Measurements from ENCODE around the gene MBOAT7. TPM values are rescaled to one million over a fixed set of nuclear protein-coding genes. Genes with fewer than 3 reads are reported as not detected.

Gene MBOAT7
- total RNA-seq, 2 experiments from 2014 or later: 74.9 to 96.1 TPM

DNA sequence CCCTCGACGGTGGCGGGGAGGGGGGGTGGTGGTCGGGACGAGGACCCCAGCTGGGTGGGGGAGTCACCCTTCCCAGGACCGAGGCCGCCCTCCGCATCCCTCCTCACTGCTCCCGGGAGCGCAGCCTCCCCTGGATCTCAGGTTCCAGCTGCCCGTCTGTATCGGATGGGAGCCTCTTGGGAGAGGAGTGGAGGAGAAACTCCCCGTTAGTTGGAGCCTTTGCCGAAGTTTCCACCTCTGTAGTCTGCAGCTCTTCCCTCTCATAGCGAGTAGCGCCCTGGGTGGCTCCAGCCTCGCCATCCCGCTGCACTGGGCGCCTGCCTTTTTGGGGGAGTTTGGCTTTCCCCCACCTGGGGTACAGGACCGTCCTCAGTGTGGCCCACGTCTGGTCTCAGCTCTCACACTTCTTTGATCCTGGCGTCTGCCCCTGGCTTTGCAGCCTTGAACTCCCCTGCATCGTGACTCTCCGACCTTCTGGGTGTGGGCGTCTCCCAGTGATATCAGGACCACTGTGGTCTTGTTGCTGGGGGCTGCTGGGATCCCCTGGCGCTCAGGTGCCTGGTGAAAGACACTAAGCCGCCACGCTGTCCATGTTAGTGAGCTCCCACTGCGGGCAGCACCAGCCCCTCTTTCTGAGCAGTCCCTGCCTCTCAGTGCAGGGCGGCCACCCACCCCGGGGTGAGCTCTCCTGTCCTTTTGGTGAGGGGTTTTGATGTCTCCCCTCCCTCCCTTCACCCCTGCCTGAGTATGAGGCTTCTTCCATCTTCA lies 50.7 kb downstream of the MBOAT7 start:
- peaks cover 46% of the 10 kb centered on the region for H3K4me1 Mint-ChIP-seq
- intact Hi-C loops (cut with DNase I, micrococcal nuclease): no loop called here
- H3K4me3 Mint-ChIP-seq: peak overlapping the region; percentile 83
- ChIA-PET CTCF (interaction anchor here (1.0 to 1.1 kb wide), 2 partner anchors 20 to 51 kb away, joined by 3 read pairs; partner anchors contain the start of gene MBOAT7), POLR2A (interaction anchor here (0.6 to 3.0 kb wide), 4 partner anchors 22 to 240 kb away, joined by 3 to 35 read pairs (median 3); partner anchors contain the start of genes MBOAT7 and TSEN34)
- no peaks in the 10 kb centered on the region for H3K9me3 Mint-ChIP-seq (ENCODE audit: low read depth)
- H3K27me3 Mint-ChIP-seq: no peaks in the 10 kb centered on the region
- ATAC-seq (no peak), DNase-seq (peak; percentile 52)
- peak overlapping the region; percentile 91 for H3K27ac Mint-ChIP-seq
- peaks cover 23% of the 10 kb centered on the region for H3K36me3 Mint-ChIP-seq (ENCODE audit: low read depth)

DNA sequence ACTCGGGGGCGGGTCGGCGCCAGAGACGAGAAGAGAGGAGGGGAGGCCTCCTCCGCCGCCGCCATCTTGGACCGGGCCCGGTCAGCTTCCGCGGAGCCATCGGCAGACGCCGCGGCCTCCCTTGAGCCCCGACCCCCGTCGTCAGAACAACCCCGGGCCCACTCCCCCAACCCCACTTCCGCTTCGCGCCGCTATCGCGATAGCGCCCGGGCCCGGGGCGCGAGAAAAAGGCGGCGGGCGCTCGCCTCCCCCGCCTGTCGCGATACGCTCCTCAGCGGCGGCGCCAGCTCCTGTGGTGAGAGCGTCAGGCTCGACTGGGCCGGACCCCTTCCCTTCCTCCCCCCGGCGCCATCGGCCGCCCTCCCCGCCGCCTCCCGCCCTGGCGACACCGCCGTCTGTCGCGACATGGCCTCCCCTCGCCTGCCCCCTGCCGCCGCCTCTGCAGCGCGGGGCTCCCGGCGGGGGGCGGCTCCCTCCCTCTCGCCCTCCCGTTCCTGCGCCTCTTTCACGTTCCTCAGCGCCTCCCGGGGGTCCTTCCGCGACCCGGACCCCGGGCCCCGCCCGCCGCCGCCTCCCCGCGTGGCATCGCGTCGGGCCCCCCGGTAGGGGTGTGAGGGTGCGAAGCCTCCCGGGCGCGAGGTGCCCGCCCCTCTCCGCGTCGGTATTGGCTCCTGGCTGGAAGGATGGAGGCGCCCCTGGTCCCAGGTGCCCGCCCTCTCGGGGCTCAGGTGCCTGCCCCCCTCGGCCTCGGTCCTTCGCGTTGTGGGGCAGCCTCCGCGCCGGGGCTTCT lies 51.5 kb downstream of the MBOAT7 start, which contains the start of gene CNOT3:
Gene CNOT3, plus strand, starts transcription at position 64 of the 790 bp plus-strand sequence. CDS start 5,217 bp downstream, outside the sequence.
- H3K27ac Mint-ChIP-seq: peak within 1 kb of the TSS; percentile 91
- no peaks in the 10 kb centered on the region for H3K9me3 Mint-ChIP-seq (ENCODE audit: low read depth)
- CTCF ChIA-PET: interaction anchor here (1.0 to 1.8 kb wide), 9 partner anchors 14 to 128 kb away, joined by 3 to 15 read pairs (median 4); partner anchors contain the start of genes LENG1, MBOAT7, PRPF31 and TFPT
- POLR2A ChIA-PET: interaction anchor here (0.6 to 3.0 kb wide), 9 partner anchors 12 to 270 kb away, joined by 3 to 35 read pairs (median 5); partner anchors contain the start of genes LENG1, MBOAT7, MYADM and PRPF31
- DNase-seq (peak; percentile 50), ATAC-seq (no peak)
- H3K4me3 Mint-ChIP-seq: peak within 1 kb of the TSS; percentile 83
- intact Hi-C loops (cut with DNase I, micrococcal nuclease): loop anchor here (1.0 to 2.0 kb wide), 14 partner anchors 21 to 1467 kb away; partner anchors contain the start of genes LENG1 (in 2 of the 2), LENG8 (in 2 of the 2), NDUFA3 (in 2 of the 2) and PRPF31 (in 2 of the 2)
- H3K4me1 Mint-ChIP-seq: peaks cover 46% of the 10 kb centered on the region
- no peaks in the 10 kb centered on the region for H3K27me3 Mint-ChIP-seq
- peaks cover 16% of the 10 kb centered on the region for H3K36me3 Mint-ChIP-seq (ENCODE audit: low read depth)

GRCh38 chr19:54136864-54137698 lies 52.3 kb downstream of the MBOAT7 start:
- peak; percentile 86 for ATAC-seq
- Mint-ChIP-seq H3K4me1 (peaks cover 42% of the 10 kb centered on the region), H3K4me3 (peak overlapping the region; percentile 83), H3K36me3 (ENCODE audit: low read depth) (peaks cover 9% of the 10 kb centered on the region), H3K27me3 (no peaks in the 10 kb centered on the region), H3K27ac (peak overlapping the region; percentile 85), H3K9me3 (ENCODE audit: low read depth) (no peaks in the 10 kb centered on the region)
- peak; percentile 99 for DNase-seq
- CTCF ChIA-PET: interaction anchor here (0.6 to 1.8 kb wide), 12 partner anchors 15 to 1204 kb away, joined by 3 to 15 read pairs (median 4); partner anchors contain the start of genes LENG1, MBOAT7, PRPF31 and TFPT
- POLR2A ChIA-PET: interaction anchor here (0.5 to 3.0 kb wide), 13 partner anchors 13 to 1661 kb away, joined by 3 to 35 read pairs (median 5); partner anchors contain the start of genes LENG1, LENG9, MBOAT7 and MYADM
- intact Hi-C loops (cut with DNase I, micrococcal nuclease): loop anchor here (1.0 to 2.0 kb wide), 14 partner anchors 22 to 1468 kb away; partner anchors contain the start of genes LENG1 (in 2 of the 2), LENG8 (in 2 of the 2), NDUFA3 (in 2 of the 2) and PRPF31 (in 2 of the 2)

GRCh38 chr19:54136086-54136863 lies 53.1 kb downstream of the MBOAT7 start:
- Mint-ChIP-seq H3K36me3 (ENCODE audit: low read depth) (peaks cover 9% of the 10 kb centered on the region), H3K4me3 (peak overlapping the region; percentile 83), H3K4me1 (peaks cover 38% of the 10 kb centered on the region), H3K27ac (peak overlapping the region; percentile 71), H3K9me3 (ENCODE audit: low read depth) (no peaks in the 10 kb centered on the region), H3K27me3 (no peaks in the 10 kb centered on the region)
- DNase-seq (no peak), ATAC-seq (no peak)
- intact Hi-C loops (cut with DNase I, micrococcal nuclease): loop anchor here in 1 of 2 experiments (2.0 kb wide), 2 partner anchors 65 to 267 kb away; partner anchors contain the start of gene RPS9
- ChIA-PET POLR2A (interaction anchor here (0.6 to 3.0 kb wide), 8 partner anchors 13 to 1662 kb away, joined by 3 to 35 read pairs (median 5); partner anchors contain the start of genes LENG1, LENG9, MBOAT7 and MYADM), CTCF (interaction anchor here (0.6 to 1.8 kb wide), 13 partner anchors 16 to 1205 kb away, joined by 3 to 15 read pairs (median 3); partner anchors contain the start of genes LENG1, MBOAT7, PRPF31 and TFPT)

DNA sequence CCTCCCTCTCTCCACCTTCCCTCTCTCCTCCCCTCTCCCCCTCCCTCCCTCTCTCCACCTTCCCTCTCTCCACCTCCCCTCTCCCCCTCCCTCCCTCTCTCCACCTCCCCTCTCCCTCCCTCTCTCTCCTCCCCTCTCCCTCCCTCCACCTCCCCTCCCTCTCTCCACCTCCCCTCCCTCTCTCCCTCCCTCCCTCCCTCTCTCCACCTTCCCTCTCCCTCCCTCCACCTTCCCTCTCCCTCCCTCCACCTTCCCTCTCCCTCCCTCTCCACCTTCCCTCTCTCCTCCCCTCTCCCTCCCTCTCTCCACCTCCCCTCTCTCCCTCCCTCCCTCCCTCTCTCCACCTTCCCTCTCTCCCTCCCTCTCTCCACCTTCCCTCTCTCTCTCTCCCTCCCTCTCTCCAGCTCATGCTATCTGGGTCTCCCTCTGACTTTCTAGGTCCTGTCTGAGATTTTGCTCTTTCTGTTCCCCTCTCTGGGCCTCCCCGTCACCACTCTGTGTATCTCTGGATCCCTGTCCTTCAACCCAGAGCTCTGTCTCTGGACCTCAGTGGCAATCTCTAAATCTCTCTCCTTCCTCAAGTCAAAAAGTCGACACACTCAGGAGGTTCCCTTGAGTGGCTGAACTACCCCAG lies 55.3 kb downstream of the MBOAT7 start:
- no peak for DNase-seq
- ChIA-PET CTCF (interaction anchor here (0.6 kb wide), 1 partner anchor 10 kb away, joined by 3 read pairs; no protein-coding TSS in a partner anchor), POLR2A (no interaction called here)
- H3K4me3 Mint-ChIP-seq: no peak overlapping the region
- H3K9me3 Mint-ChIP-seq (ENCODE audit: low read depth): no peaks in the 10 kb centered on the region
- ATAC-seq: no peak
- peaks cover 21% of the 10 kb centered on the region for H3K4me1 Mint-ChIP-seq
- intact Hi-C loops (cut with DNase I, micrococcal nuclease): no loop called here
- H3K27ac Mint-ChIP-seq: no peak overlapping the region
- peaks cover 5% of the 10 kb centered on the region for H3K36me3 Mint-ChIP-seq (ENCODE audit: low read depth)
- H3K27me3 Mint-ChIP-seq: no peaks in the 10 kb centered on the region

DNA sequence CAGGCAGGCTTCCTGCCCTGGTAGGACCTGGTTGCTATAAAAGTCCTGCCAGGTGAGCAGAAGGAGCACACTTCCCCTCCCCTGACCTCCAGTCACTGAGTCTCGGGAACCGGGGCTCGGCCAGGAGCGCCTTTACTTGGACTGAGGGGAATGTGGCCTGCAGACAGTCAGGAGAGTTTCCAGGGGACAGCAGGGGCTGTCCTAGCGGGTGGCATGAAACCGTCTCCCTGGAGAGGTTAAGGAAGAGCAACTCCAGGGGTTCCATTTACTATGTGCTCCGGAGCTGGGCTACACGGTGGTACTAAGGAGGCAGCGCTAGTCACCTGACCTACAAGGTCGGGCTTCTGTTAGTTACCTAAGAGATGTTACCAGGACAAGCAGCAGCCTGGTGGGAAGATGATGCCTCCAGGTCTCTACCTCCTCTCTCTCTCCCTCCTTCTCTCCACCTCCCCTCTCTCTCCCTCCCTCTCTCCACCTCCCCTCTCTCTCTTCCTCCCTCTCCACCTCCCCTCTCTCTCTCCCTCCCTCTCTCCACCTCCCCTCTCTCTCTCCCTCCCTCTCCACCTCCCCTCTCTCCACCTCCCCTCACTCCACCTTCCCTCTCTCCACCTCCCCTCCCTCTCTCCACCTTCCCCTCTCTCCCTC lies 55.9 kb downstream of the MBOAT7 start:
- DNase-seq: no peak
- H3K27ac Mint-ChIP-seq: no peak overlapping the region
- H3K4me1 Mint-ChIP-seq: peaks cover 16% of the 10 kb centered on the region
- ATAC-seq: no peak
- CTCF ChIA-PET: no interaction called here
- no peak overlapping the region for H3K4me3 Mint-ChIP-seq
- H3K9me3 Mint-ChIP-seq (ENCODE audit: low read depth): no peaks in the 10 kb centered on the region
- H3K27me3 Mint-ChIP-seq: no peaks in the 10 kb centered on the region
- H3K36me3 Mint-ChIP-seq (ENCODE audit: low read depth): peaks cover 1% of the 10 kb centered on the region
- intact Hi-C loops (cut with DNase I, micrococcal nuclease): no loop called here
- POLR2A ChIA-PET: no interaction called here

GRCh38 chr19:54129617-54129996 lies 59.8 kb downstream of the MBOAT7 start:
- H3K27me3 Mint-ChIP-seq: no peaks in the 10 kb centered on the region
- H3K36me3 Mint-ChIP-seq (ENCODE audit: low read depth): peaks cover 14% of the 10 kb centered on the region
- no peak overlapping the region for H3K4me3 Mint-ChIP-seq
- H3K4me1 Mint-ChIP-seq: peaks cover 5% of the 10 kb centered on the region
- ChIA-PET CTCF (no interaction called here), POLR2A (no interaction called here)
- ATAC-seq (no peak), DNase-seq (no peak)
- intact Hi-C loops (cut with DNase I, micrococcal nuclease): no loop called here
- no peaks in the 10 kb centered on the region for H3K9me3 Mint-ChIP-seq (ENCODE audit: low read depth)
- no peak overlapping the region for H3K27ac Mint-ChIP-seq

DNA sequence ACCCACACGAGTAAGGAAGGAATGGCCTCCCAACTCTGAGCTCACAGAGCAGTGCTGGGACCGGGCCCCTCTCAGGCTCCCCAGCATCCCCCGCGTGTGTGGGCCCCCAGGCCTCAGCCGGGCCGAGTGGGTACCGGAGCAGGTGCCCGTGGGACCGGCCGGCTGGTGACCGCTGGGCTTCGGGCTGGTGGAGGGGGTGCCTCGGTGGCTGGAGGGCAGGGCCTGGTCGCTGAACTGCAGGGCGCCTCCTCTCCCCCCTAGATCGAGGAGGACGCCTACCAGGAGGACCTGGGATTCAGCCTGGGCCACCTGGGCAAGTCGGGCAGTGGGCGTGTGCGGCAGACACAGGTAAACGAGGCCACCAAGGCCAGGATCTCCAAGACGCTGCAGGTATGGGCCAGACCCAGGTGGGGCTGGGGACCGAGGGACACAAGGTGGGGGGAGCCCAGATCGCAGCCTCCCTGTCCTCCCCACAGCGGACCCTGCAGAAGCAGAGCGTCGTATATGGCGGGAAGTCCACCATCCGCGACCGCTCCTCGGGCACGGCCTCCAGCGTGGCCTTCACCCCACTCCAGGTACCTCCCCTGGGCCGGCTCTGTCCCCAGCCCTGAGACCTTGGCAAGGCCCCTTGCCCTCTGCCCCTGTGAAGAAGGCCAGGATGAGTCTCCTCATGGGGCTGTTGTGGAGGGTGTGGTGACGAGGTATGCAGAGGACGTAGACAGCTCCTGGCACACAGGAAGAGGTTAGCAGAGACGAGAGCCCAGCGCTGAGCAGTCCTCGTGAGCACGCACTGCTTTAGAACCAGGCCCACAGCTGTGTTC lies 60.4 kb downstream of the MBOAT7 start:
- POLR2A ChIA-PET: no interaction called here
- Mint-ChIP-seq H3K27ac (no peak overlapping the region), H3K27me3 (no peaks in the 10 kb centered on the region), H3K36me3 (ENCODE audit: low read depth) (peaks cover 19% of the 10 kb centered on the region), H3K4me3 (no peak overlapping the region), H3K4me1 (no peaks in the 10 kb centered on the region), H3K9me3 (ENCODE audit: low read depth) (no peaks in the 10 kb centered on the region)
- DNase-seq: no peak
- ATAC-seq: no peak
- intact Hi-C loops (cut with DNase I, micrococcal nuclease): no loop called here
- CTCF ChIA-PET: no interaction called here

DNA sequence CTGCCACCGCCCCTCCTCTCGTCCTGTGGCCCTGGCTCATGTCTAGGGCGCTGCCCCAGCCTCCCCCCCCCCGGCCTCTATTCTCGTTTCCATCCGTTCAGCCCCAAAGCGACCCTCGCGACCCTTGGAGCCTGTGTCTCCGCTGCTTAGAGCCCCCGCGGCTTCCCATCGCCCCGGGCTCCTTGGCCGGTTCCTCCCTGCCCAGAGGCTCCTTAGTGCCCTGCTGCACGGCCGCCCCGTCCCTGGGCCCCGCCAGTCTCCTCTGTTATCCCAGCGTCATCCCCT lies 61.0 kb downstream of the MBOAT7 start:
- DNase-seq: no peak
- no peak for ATAC-seq
- CTCF ChIA-PET: no interaction called here
- no peaks in the 10 kb centered on the region for H3K4me1 Mint-ChIP-seq
- intact Hi-C loops (cut with DNase I, micrococcal nuclease): no loop called here
- POLR2A ChIA-PET: no interaction called here
- peaks cover 20% of the 10 kb centered on the region for H3K36me3 Mint-ChIP-seq (ENCODE audit: low read depth)
- H3K4me3 Mint-ChIP-seq: no peak overlapping the region
- no peak overlapping the region for H3K27ac Mint-ChIP-seq
- H3K9me3 Mint-ChIP-seq (ENCODE audit: low read depth): no peaks in the 10 kb centered on the region
- no peaks in the 10 kb centered on the region for H3K27me3 Mint-ChIP-seq
